Astrocyte (in vitro differentiated cells and primary cell): ENCODE measurements around the gene MACIR. TPM values are rescaled to one million over a fixed set of nuclear protein-coding genes. Genes with fewer than 3 reads are reported as not detected.

Source experiments
- DNase-seq: peaks from one replicate; pipeline ENCODE4 v3.0.0-alpha.2; 2010; ENCODE audit warnings: low read depth
- FAIRE-seq: peaks from 2 replicates; lab custom pipeline; 2011; peaks lifted over from hg19 to GRCh38; lab: Jason Lieb, UNC
- H2AFZ ChIP-seq: 2 replicates; pipeline ENCODE4 v1.6.0; 2012; ENCODE audit warnings: low read depth, low read length, inconsistent platforms
- H3K27ac ChIP-seq: 2 replicates; pipeline ENCODE4 v1.5.1; 2011; ENCODE audit warnings: low read depth, low read length, inconsistent platforms
- H3K27me3 ChIP-seq: 2 replicates; pipeline ENCODE4 v1.6.0; 2011; ENCODE audit warnings: low read length, inconsistent platforms; ENCODE audit not compliant: insufficient read depth
- H3K36me3 ChIP-seq: 2 replicates; pipeline ENCODE4 v1.5.1; 2011; ENCODE audit warnings: low read length, inconsistent platforms; ENCODE audit not compliant: insufficient read depth
- H3K4me1 ChIP-seq: 2 replicates; pipeline ENCODE4 v1.5.1; 2011; ENCODE audit warnings: low read length, inconsistent platforms; ENCODE audit not compliant: insufficient read depth
- H3K4me2 ChIP-seq: 2 replicates; pipeline ENCODE4 v1.6.0; 2012; ENCODE audit warnings: low read length, inconsistent platforms
- H3K4me3 ChIP-seq: 2 replicates; pipeline ENCODE4 v1.5.1; 2011; ENCODE audit warnings: low read depth, mild to moderate bottlenecking, low read length, inconsistent platforms; ENCODE audit not compliant: insufficient read depth
- H3K79me2 ChIP-seq: 2 replicates; pipeline ENCODE4 v1.6.0; 2012; ENCODE audit warnings: mild to moderate bottlenecking, low read length, inconsistent platforms; ENCODE audit not compliant: insufficient read depth
- H3K9ac ChIP-seq: 2 replicates; pipeline ENCODE4 v1.6.0; 2012; ENCODE audit warnings: mild to moderate bottlenecking, low read length, inconsistent platforms
- H3K9me3 ChIP-seq: 2 replicates; pipeline ENCODE4 v1.5.1; 2012; ENCODE audit warnings: low read depth, mild to moderate bottlenecking, low read length, inconsistent platforms; ENCODE audit not compliant: insufficient read depth
- H4K20me1 ChIP-seq: 2 replicates; pipeline ENCODE4 v1.6.0; 2012; ENCODE audit warnings: low read length, inconsistent platforms; ENCODE audit not compliant: insufficient read depth
- H3K27ac Mint-ChIP-seq: one replicate; pipeline ENCODE4 v1.8.0; 2021; ENCODE audit warnings: mild to moderate bottlenecking, mixed read lengths; ENCODE audit not compliant: unreplicated experiment
- H3K27me3 Mint-ChIP-seq: one replicate; pipeline ENCODE4 v1.8.0; 2021; ENCODE audit warnings: low read depth, mixed read lengths; ENCODE audit not compliant: unreplicated experiment
- H3K36me3 Mint-ChIP-seq: one replicate; pipeline ENCODE4 v1.8.0; 2021; ENCODE audit warnings: low read depth, mixed read lengths; ENCODE audit not compliant: unreplicated experiment
- H3K4me1 Mint-ChIP-seq: one replicate; pipeline ENCODE4 v1.8.0; 2021; ENCODE audit warnings: low read depth, mixed read lengths; ENCODE audit not compliant: unreplicated experiment
- H3K4me3 Mint-ChIP-seq: one replicate; pipeline ENCODE4 v1.8.0; 2021; ENCODE audit warnings: mild to moderate bottlenecking, moderate library complexity, mixed read lengths; ENCODE audit not compliant: unreplicated experiment
- H3K9me3 Mint-ChIP-seq: one replicate; pipeline ENCODE4 v1.8.0; 2021; ENCODE audit warnings: mild to moderate bottlenecking, mixed read lengths; ENCODE audit not compliant: unreplicated experiment
- EZH2 ChIP-seq: IDR thresholded peaks from 2 replicates; pipeline ENCODE4 v1.6.1; 2012; ENCODE audit warnings: mild to moderate bottlenecking, low read length, inconsistent platforms; ENCODE audit not compliant: insufficient read depth
- total RNA-seq: library from RNA; stranded (reverse); gene quantifications from 2 replicates; pipeline ENCODE4 v1.2.1, GENCODE V29; 2021
- TF ChIP-seq, protein P1 (sequence below): IDR thresholded peaks from 2 replicates; pipeline ENCODE4 v1.5.1; 2011; ENCODE audit warnings: low read depth, mild to moderate bottlenecking, inconsistent platforms, low read length, moderate library complexity; ENCODE audit not compliant: insufficient read depth

Gene MACIR
- total RNA-seq, 1 donor from 2014 or later = 27.1 TPM

DNA sequence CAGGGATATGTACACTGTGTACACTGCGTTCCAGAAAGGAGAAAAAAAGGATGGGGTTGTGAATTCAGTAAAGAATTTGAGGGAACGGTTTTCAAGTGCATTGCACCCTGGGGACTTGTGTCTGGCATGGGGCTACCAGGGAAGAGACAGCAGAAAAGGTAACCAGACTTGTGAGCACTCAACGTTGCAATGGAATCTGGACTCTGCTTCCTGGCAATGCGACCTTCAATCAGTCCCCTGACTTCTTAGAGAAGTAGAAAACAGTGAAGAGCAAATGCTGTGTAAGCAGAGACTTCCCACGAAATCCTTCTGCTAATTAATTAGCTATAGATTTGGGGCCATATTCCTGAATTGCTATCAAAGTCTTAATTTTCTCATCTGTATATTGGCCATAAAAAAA lies 36.3 kb downstream of the MACIR start:
- no peak for FAIRE-seq
- TF ChIP-seq, protein P1, sequence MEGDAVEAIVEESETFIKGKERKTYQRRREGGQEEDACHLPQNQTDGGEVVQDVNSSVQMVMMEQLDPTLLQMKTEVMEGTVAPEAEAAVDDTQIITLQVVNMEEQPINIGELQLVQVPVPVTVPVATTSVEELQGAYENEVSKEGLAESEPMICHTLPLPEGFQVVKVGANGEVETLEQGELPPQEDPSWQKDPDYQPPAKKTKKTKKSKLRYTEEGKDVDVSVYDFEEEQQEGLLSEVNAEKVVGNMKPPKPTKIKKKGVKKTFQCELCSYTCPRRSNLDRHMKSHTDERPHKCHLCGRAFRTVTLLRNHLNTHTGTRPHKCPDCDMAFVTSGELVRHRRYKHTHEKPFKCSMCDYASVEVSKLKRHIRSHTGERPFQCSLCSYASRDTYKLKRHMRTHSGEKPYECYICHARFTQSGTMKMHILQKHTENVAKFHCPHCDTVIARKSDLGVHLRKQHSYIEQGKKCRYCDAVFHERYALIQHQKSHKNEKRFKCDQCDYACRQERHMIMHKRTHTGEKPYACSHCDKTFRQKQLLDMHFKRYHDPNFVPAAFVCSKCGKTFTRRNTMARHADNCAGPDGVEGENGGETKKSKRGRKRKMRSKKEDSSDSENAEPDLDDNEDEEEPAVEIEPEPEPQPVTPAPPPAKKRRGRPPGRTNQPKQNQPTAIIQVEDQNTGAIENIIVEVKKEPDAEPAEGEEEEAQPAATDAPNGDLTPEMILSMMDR = no peak
- no peak for TF ChIP-seq EZH2
- Histone ChIP-seq H3K9me3 (no peaks in the 10 kb centered on the region), H2AFZ (no peak overlapping the region), H3K27me3 (no peaks in the 10 kb centered on the region), H3K36me3 (no peaks in the 10 kb centered on the region), H4K20me1 (no peaks in the 10 kb centered on the region), H3K4me3 (no peak overlapping the region), H3K4me1 (no peaks in the 10 kb centered on the region), H3K9ac (no peak overlapping the region), H3K4me2 (no peak overlapping the region), H3K79me2 (no peaks in the 10 kb centered on the region), H3K27ac (no peak overlapping the region)
- Mint-ChIP-seq H3K4me3 (no peak overlapping the region), H3K9me3 (no peaks in the 10 kb centered on the region), H3K27me3 (no peaks in the 10 kb centered on the region), H3K27ac (no peak overlapping the region), H3K4me1 (no peaks in the 10 kb centered on the region), H3K36me3 (no peaks in the 10 kb centered on the region)
- DNase-seq = no peak

DNA sequence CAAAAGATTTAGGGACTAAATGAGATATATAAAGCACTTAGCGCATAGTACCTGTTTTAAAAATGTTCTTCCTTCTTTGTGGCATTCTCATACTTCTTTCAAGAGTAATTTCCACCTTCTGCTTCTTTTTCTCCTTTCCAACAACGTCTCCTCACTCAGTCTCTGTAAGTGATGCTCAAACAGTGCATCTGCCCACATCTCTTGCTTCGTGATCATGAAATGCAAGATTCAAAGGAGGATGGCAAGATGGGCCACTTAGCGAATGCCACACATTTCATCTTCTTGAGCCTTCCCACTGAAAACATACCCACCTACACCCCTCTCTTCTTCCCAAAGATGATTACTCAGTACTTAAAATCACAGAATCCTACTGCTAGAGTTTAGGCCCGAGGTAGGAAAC lies 36.9 kb downstream of the MACIR start:
- no peaks in the 10 kb centered on the region for H3K27me3 ChIP-seq
- H4K20me1 ChIP-seq = no peaks in the 10 kb centered on the region
- H3K4me2 ChIP-seq = no peak overlapping the region
- DNase-seq (no peak), FAIRE-seq (no peak)
- no peaks in the 10 kb centered on the region for H3K27me3 Mint-ChIP-seq
- no peaks in the 10 kb centered on the region for H3K36me3 Mint-ChIP-seq
- no peak overlapping the region for H3K27ac Mint-ChIP-seq
- H3K9me3 Mint-ChIP-seq = no peaks in the 10 kb centered on the region
- no peaks in the 10 kb centered on the region for H3K4me1 Mint-ChIP-seq
- no peak overlapping the region for H2AFZ ChIP-seq
- no peaks in the 10 kb centered on the region for H3K4me1 ChIP-seq
- H3K79me2 ChIP-seq = no peaks in the 10 kb centered on the region
- H3K36me3 ChIP-seq = no peaks in the 10 kb centered on the region
- H3K4me3 ChIP-seq = no peak overlapping the region
- no peaks in the 10 kb centered on the region for H3K9me3 ChIP-seq
- no peak for TF ChIP-seq EZH2
- TF ChIP-seq, protein P1 = no peak
- H3K4me3 Mint-ChIP-seq = no peak overlapping the region
- H3K9ac ChIP-seq = no peak overlapping the region
- no peak overlapping the region for H3K27ac ChIP-seq

DNA sequence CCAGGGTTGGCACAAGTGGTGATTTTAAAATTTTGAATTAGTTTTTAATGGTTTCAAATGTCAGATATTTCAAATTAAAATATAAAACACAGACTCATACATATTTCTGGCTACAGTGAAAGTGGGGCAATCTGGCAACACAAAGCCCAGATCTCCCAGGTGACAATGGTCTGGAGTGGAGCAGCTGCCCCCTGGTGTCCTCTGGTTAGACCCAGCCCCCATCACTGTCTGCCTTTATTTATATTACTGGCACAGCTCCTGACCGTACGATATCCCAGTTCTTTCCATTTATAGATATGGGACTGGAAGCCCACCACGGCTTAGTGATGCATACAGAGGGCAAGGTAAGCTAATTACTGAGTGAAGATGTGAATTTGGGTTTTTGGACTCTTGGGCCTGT lies 37.3 kb downstream of the MACIR start:
- H4K20me1 ChIP-seq = no peaks in the 10 kb centered on the region
- FAIRE-seq (no peak), DNase-seq (no peak)
- H3K4me2 ChIP-seq = no peak overlapping the region
- H3K36me3 Mint-ChIP-seq = no peaks in the 10 kb centered on the region
- no peak overlapping the region for H3K27ac ChIP-seq
- H2AFZ ChIP-seq = no peak overlapping the region
- H3K4me3 ChIP-seq = no peak overlapping the region
- H3K9ac ChIP-seq = no peak overlapping the region
- H3K4me3 Mint-ChIP-seq = no peak overlapping the region
- H3K27ac Mint-ChIP-seq = no peak overlapping the region
- no peaks in the 10 kb centered on the region for H3K9me3 ChIP-seq
- H3K4me1 ChIP-seq = no peaks in the 10 kb centered on the region
- H3K9me3 Mint-ChIP-seq = no peaks in the 10 kb centered on the region
- H3K27me3 ChIP-seq = no peaks in the 10 kb centered on the region
- no peaks in the 10 kb centered on the region for H3K27me3 Mint-ChIP-seq
- TF ChIP-seq, protein P1 = no peak
- TF ChIP-seq EZH2 = no peak
- H3K4me1 Mint-ChIP-seq = no peaks in the 10 kb centered on the region
- H3K36me3 ChIP-seq = no peaks in the 10 kb centered on the region
- no peaks in the 10 kb centered on the region for H3K79me2 ChIP-seq
